CD4-positive, alpha-beta T cell treated with Interleukin-10 for 1 hour (primary cell): Measurements from ENCODE around the gene TRAIP.

ENCODE experiments used
- DNase-seq: peaks from one replicate; pipeline ENCODE4 v3.0.0-alpha.2; 2020

TRAIP gene

GRCh38 chr3:49813497-49814174 lies 42.7 kb downstream of the TRAIP start, which contains the start of gene UBA7:
Gene UBA7, minus strand, starts transcription at chr3:49813953. Its CDS starts 166 bp downstream, at chr3:49813787.
- DNase-seq = peak; percentile 54

- no peak for DNase-seq
Measured at GRCh38 chr3:49812916-49813496, 43.4 kb downstream of the TRAIP start.

- no peak for DNase-seq
Measured at GRCh38 chr3:49807431-49808114, 48.8 kb downstream of the TRAIP start.

DNA sequence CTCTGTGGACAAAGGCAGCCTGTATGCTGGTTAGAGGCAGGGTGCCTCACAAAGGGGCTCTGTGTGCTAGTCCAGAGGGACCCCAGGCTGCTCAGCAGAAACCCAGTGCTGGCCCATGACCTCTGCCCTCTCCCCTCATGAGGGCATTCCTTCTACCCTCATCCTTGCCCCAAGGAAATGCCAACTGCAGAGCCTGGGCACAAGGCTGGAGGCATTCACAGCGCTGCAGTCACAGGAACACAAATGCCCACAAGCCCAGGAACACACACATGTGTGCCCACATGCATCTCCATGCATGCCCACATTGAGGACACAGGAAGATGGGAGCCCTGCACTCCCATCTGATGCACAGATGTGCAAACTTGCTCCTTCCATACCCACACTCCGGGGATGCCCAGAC lies 49.5 kb downstream of the TRAIP start:
- DNase-seq = no peak

DNA sequence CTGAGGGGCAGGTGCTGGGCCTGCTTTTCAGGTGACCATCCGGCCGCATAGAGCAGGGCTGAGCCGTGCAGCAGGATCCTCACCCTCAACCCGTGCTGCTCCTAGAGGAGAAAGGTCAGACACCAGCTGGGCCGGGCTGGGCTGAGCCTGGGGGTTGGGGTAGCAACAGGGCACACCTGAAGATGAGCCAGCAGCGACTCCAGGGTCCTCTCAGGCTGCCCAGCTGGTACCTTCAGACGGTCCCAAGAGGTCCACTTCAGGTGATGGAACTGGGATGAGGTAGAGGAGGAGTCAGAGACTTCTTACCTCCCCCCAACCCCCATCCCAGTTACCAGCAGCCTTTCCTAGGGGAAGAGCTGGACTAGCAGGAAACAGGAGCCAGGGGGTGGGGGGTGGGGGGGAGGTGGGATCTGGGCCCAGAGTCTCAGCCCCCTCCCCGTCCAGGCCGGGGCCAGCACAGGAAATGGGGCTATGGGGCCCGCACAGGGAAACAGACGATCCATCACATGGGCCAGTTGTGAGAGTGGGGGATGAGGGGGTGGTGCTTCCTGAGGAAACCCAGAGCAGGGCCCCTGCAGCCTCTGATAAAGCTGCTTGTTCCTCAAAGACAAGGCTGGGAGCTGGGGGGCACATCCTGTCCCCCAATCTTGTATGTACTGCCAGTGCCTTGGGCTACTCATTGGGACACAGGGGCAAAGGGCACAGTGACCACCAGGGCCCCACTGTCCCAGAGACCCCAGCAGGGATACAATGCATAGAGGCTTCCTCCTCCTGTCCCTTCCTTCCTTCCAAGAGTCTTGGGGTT lies 50.3 kb downstream of the TRAIP start:
- peak; percentile 14 for DNase-seq

- DNase-seq = no peak
Measured at GRCh38 chr3:49805367-49805782, 51.0 kb downstream of the TRAIP start.

DNA sequence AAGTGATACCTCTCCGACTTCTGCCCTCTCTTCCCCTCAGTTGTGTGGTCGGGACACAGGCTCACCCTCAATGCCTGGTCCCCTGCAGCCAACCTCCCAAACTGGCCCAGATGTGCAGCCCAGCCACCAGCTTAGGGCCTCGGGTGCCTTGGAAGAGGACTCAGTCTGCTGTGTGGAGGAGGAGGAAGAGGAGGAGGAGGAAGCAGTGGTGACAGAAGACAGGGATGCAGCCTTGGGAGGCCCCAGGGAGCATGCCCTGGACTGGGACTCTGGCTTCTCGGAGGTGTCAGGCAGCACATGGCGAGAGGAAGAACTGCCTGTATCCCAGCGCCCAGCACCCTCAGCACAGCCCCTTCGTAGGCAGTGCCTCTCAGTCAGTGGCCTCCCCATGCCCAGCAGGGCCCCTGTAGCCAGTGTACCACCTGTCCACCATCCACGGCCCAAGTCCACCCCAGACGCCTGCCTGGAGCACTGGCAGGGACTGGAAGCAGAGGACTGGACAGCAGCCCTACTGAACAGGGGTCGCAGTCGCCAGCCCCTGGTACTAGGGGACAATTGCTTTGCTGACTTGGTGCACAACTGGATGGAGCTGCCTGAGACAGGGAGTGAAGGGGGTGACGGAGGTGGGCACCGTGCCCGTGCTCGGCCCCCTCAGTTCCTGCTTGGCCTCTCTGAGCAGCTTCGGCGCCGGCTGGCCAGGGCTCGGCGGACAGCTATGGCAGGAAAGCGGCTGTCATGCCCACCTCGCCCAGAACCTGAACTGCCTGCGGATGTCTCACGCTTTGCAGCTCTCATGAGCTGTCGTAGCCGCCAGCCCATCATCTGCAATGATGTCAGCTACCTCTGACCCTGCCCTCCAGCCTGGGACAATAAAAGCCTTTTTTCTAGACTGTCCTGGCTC lies 52.0 kb downstream of the TRAIP start:
- DNase-seq = no peak

DNA sequence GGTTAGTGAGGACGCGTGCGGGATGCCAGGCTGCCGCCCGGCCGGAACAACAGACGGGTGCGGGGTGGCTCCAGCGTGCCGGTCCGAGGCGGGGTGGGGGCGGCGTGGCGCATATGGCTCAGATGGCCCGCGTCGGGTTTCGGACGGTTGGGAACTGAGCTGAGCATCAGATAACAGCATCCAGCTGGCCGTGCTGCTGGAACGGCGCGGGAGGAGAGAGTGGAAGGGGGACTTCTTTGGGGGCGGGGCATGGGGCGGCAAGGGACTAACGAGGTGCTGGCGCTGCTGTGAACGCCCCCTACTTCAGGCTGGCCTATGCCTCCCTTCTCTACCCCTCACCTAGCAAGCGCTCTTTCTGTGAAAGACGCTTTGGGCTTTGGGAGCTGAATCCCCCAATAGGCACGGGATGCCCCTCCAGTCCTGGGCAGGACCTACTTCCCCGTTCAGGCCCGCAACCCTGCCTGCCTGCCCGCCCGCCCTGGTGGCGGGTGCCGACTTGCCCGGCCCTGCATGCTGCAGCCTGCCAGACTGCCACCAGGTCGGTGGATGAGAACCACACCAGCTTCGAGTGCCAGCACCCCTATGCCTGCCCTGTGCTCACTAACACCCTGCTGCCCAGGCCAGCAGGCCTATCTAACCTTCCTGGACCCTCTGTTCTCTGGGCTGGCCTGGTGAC lies 52.8 kb downstream of the TRAIP start:
- peak; percentile 37 for DNase-seq

GRCh38 chr3:49802719-49803464 lies 53.5 kb downstream of the TRAIP start, which contains the start of gene INKA1:
Gene INKA1, plus strand, starts transcription at chr3:49803261. Its CDS starts 132 bp downstream, at chr3:49803393.
- DNase-seq = peak; percentile 90

- no peak for DNase-seq
Measured at GRCh38 chr3:49801160-49801559, 55.2 kb downstream of the TRAIP start.

- DNase-seq = no peak
Measured at GRCh38 chr3:49799761-49800160, 56.6 kb downstream of the TRAIP start, which contains the start of gene CDHR4. Gene CDHR4, minus strand, starts transcription at chr3:49799873. Its CDS starts 61 bp downstream, at chr3:49799812.

- no peak for DNase-seq
Measured at GRCh38 chr3:49799105-49799504, 57.3 kb downstream of the TRAIP start.

DNA sequence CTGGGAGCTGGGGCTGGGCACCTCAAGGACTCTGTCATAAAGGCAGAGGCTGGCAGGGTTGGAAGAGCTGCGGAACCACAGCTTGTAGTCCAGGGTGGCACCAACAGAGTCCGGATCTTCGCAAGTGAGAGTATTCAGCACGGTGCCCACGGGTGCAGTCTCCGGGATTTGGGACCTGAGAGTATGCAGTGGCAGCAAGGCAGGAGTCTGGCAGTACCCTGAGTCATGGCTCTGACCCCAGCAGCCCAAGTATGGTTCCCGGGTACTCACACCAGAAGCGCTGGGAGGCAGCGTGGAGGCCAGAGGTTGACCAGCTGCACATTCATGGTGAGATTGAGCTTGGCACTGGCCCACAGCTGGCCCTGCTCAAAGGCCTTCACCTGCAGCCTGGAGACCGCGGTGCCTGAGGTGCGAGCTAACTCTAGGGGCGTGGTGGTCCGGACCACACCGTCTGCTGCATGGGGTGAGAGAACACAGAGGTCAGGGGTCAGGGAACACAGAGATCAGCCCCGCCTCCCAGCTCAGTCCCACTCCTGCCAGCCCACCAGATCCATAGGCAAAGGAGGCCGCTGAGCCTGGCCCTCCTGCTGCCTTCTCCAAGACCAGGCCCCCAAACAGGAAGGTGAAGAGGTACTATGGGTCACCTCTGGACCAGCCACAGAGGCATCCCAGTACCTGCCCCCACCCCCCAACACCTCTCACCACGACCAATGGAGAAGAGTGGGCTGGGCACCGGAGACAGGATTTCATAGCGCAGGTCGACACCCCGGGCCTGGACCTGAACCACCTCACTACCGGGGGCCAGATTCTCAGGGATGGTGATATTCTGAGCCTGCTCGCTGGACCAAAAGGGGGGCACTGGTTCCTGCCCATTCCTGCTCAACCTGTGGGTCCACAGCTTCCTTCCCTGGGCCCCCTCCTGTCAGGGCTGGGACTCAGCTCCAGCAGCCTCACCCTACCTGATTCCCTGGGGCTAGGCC lies 61.1 kb downstream of the TRAIP start:
- no peak for DNase-seq

- DNase-seq = no peak
Measured at GRCh38 chr3:49794431-49794830, 61.9 kb downstream of the TRAIP start.

DNA sequence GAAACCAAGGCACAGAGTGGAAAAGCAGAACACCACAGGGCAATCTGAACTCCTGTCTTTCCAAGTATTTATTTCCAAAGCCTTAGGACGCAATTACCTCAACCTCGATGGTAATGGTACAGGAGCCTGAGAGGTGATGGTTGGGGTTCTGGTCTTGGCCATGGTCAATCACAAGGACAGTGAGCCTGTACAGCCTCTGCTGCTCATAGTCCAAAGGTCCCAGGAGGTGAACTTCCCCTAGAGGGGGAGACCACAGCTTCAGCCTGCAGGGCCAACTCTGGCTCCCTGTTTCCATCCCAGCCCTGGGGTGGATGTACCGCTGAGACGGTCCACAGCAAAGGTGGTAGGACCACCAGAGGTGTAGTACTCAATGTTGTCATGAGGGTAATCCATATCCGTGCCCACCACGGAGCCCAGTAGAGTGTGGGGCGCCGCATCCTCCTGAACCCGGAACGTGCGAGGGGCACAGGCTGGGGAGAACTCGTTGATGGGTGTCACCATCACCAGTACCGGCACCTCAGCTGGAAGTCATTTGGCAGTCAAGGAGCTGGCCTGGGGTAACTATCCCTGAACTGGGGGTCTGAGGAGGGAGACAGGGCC lies 62.8 kb downstream of the TRAIP start:
- DNase-seq = no peak

- no peak for DNase-seq
Measured at GRCh38 chr3:49792371-49793150, 63.8 kb downstream of the TRAIP start.

DNA sequence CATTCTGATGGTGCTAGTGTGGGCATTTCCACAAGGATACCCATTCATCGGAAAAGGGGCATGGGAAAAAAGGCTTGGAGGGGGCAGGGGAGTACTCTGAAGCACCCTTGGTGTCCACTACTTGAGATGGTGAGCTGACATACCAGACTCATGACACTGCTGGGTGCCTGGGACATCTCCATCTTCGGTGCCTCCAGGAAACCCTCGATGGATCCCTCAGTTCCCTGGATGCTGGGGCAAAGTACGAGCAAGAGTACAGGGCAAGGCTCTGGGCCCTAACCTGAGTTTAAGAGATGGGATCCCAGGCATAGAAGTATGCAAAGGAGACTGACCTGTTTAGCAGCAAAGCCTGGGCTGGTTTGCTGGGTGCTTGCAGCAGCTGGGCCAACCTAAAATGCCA lies 64.8 kb downstream of the TRAIP start:
- DNase-seq = no peak
